ENCODE data around the gene FIBP. TPM values are rescaled to one million over a fixed set of nuclear protein-coding genes. Genes with fewer than 3 reads are reported as not detected.

FIBP gene
- total RNA-seq, 2 donors from 2014 or later: 81.0 to 92.0 TPM

- H3K9ac ChIP-seq (ENCODE audit: extremely low read depth, low read length, poor library complexity, severe bottlenecking): no peak overlapping the region
- Mint-ChIP-seq H3K4me3 (no peak overlapping the region), H3K27me3 (ENCODE audit: insufficient read depth) (peaks cover 5% of the 10 kb centered on the region), H3K4me1 (peaks cover 12% of the 10 kb centered on the region), H3K9me3 (no peaks in the 10 kb centered on the region), H3K27ac (no peak overlapping the region), H3K36me3 (ENCODE audit: low read depth) (peaks cover 44% of the 10 kb centered on the region)
- H3K9me3 ChIP-seq (ENCODE audit: control insufficient read depth, low read length): no peaks in the 10 kb centered on the region
- H3K36me3 ChIP-seq (ENCODE audit: control insufficient read depth, insufficient read depth, low read length): peaks cover 39% of the 10 kb centered on the region
- H3K27me3 ChIP-seq (ENCODE audit: control insufficient read depth, insufficient read depth, low read length, poor library complexity, severe bottlenecking): no peaks in the 10 kb centered on the region
- no peaks in the 10 kb centered on the region for H3K4me1 ChIP-seq (ENCODE audit: control insufficient read depth, insufficient read depth, low read length)
- TF ChIP-seq, protein P1, sequence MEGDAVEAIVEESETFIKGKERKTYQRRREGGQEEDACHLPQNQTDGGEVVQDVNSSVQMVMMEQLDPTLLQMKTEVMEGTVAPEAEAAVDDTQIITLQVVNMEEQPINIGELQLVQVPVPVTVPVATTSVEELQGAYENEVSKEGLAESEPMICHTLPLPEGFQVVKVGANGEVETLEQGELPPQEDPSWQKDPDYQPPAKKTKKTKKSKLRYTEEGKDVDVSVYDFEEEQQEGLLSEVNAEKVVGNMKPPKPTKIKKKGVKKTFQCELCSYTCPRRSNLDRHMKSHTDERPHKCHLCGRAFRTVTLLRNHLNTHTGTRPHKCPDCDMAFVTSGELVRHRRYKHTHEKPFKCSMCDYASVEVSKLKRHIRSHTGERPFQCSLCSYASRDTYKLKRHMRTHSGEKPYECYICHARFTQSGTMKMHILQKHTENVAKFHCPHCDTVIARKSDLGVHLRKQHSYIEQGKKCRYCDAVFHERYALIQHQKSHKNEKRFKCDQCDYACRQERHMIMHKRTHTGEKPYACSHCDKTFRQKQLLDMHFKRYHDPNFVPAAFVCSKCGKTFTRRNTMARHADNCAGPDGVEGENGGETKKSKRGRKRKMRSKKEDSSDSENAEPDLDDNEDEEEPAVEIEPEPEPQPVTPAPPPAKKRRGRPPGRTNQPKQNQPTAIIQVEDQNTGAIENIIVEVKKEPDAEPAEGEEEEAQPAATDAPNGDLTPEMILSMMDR (conservative IDR thresholded peaks at IDR 0.05): no peak
- no peak for DNase-seq
- H3K4me3 ChIP-seq (ENCODE audit: low read length): no peak overlapping the region
- no peak overlapping the region for H3K27ac ChIP-seq (ENCODE audit: low read depth, low read length)
- 95% methylated on average over 23 to 29 of the region's 30 CpGs for WGBS, 2 experiments (ENCODE audit: insufficient coverage in 1 of 2, insufficient read length in 1 of 2)
Measured at GRCh38 chr11:65882120-65883057, 5.9 kb downstream of the FIBP start.

DNA sequence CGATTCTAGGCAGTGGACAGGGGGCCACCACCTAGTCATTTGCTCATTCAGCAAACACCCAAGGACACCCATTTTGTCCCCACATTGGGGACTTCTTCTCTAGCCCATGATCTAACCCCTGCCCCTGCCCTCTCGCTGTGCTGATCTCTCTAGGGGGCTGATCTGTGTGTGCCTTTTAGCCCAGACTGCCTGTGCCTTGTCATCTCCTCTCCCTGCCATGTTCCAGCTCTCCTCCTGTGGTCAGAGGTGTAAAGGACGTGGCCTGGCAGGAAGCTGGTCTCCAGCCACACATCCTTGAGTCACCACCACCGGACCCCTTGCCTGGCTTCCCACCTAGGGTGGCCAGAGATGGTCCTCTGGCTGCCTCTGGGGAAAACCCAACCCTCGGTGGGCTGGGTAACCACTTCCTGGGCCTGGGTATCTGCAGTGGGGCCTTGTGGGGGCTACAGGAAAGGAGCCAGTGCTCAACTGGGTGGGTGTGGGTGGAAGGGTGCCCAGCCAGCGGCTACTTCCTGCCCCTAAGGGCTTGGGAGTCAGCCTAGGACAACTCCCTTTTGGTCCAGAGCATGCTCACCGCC, 7.3 kb downstream of the FIBP start:
- H3K36me3 Mint-ChIP-seq (ENCODE audit: low read depth): peaks cover 34% of the 10 kb centered on the region
- 93 to 98% methylated on average over 4 to 7 of the region's 7 CpGs for WGBS, 2 experiments (ENCODE audit: insufficient coverage in 1 of 2, insufficient read length in 1 of 2)

DNA sequence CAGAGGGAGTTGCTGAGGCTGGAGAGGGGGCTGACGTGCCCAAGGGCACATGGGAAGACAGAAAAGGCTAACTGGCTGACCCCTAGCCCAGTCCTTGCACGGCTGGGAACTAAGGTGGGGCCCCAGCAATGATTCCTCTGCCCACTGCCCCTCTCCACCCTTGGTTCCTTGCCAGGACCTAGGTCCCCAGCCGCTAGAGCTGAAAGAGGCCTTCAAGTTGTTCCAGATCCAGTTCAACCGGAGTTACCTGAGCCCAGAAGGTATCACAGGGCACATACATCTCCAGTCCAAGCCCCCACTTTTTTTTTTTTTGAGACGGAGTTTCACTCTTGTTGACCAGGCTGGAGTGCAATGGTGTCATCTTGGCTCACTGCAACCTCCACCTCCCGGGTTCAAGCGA, 8.2 kb downstream of the FIBP start:
- H3K27me3 ChIP-seq (ENCODE audit: control insufficient read depth, insufficient read depth, low read length, poor library complexity, severe bottlenecking): no peaks in the 10 kb centered on the region

More for the DNA sequence above, 7.3 kb downstream of the FIBP start:
- Mint-ChIP-seq H3K4me3 (no peak overlapping the region), H3K27me3 (ENCODE audit: insufficient read depth) (peaks cover 8% of the 10 kb centered on the region), H3K9me3 (no peaks in the 10 kb centered on the region), H3K27ac (no peak overlapping the region), H3K4me1 (peaks cover 2% of the 10 kb centered on the region)
- Histone ChIP-seq H3K4me3 (ENCODE audit: low read length) (no peak overlapping the region), H3K4me1 (ENCODE audit: control insufficient read depth, insufficient read depth, low read length) (no peaks in the 10 kb centered on the region), H3K9me3 (ENCODE audit: control insufficient read depth, low read length) (no peaks in the 10 kb centered on the region), H3K27me3 (ENCODE audit: control insufficient read depth, insufficient read depth, low read length, poor library complexity, severe bottlenecking) (no peaks in the 10 kb centered on the region), H3K9ac (ENCODE audit: extremely low read depth, low read length, poor library complexity, severe bottlenecking) (no peak overlapping the region), H3K27ac (ENCODE audit: low read depth, low read length) (no peak overlapping the region), H3K36me3 (ENCODE audit: control insufficient read depth, insufficient read depth, low read length) (peaks cover 35% of the 10 kb centered on the region)
- DNase-seq: no peak
- TF ChIP-seq, protein P1 (conservative IDR thresholded peaks at IDR 0.05): no peak

More for the DNA sequence above, 8.2 kb downstream of the FIBP start:
- Histone ChIP-seq H3K9ac (ENCODE audit: extremely low read depth, low read length, poor library complexity, severe bottlenecking) (no peak overlapping the region), H3K4me3 (ENCODE audit: low read length) (no peak overlapping the region), H3K4me1 (ENCODE audit: control insufficient read depth, insufficient read depth, low read length) (no peaks in the 10 kb centered on the region), H3K9me3 (ENCODE audit: control insufficient read depth, low read length) (no peaks in the 10 kb centered on the region), H3K27ac (ENCODE audit: low read depth, low read length) (no peak overlapping the region), H3K36me3 (ENCODE audit: control insufficient read depth, insufficient read depth, low read length) (peaks cover 26% of the 10 kb centered on the region)
- Mint-ChIP-seq H3K27ac (no peak overlapping the region), H3K4me3 (no peak overlapping the region), H3K9me3 (no peaks in the 10 kb centered on the region), H3K27me3 (ENCODE audit: insufficient read depth) (peaks cover 8% of the 10 kb centered on the region), H3K4me1 (peaks cover 2% of the 10 kb centered on the region), H3K36me3 (ENCODE audit: low read depth) (peaks cover 26% of the 10 kb centered on the region)
- TF ChIP-seq, protein P1 (conservative IDR thresholded peaks at IDR 0.05): no peak
- no peak for DNase-seq
- 93 to 100% methylated on average over 6 to 7 of the region's 7 CpGs for WGBS, 2 experiments (ENCODE audit: insufficient coverage in 1 of 2, insufficient read length in 1 of 2)
